Kidney glomerular epithelial cell (primary cell): Measurements from ENCODE around the gene KIRREL1.

Source experiments
- DNase-seq: peaks from one replicate; lab custom pipeline; 2025; lab: John Stamatoyannopoulos, UW

The KIRREL1 gene

DNA sequence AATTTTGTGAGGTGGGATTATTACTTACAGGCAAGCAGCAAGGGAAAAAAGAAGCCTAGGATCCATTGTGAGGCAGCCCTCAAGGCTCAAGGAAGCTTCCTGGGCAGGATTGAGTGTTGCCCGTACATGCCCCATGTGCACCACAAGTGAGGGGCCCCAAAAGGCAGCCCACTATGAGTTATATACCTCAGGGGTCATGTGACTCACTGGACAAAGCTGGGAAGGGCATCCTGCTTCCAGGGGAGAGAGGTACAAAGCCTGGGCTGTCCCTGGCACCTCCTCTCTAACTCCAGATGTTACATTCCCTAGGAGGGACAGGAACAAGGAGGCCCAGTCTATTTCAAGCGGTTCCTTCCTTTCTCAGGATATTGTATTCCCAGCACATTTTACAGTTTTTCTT is 153.3 kb downstream of the KIRREL1 start:
- DNase-seq = no peak

- no peak for DNase-seq
Measured at GRCh38 chr1:158147401-158147800, 154.0 kb downstream of the KIRREL1 start.

- no peak for DNase-seq
Measured at GRCh38 chr1:158147869-158148268, 154.4 kb downstream of the KIRREL1 start.

GRCh38 chr1:158148468-158148867 is 155.0 kb downstream of the KIRREL1 start:
- DNase-seq = no peak

GRCh38 chr1:158149175-158149574 is 155.7 kb downstream of the KIRREL1 start:
- DNase-seq = no peak
